Ovary (tissue), 3 donors: ENCODE results near the gene FBXO44.

Experiments used
- EP300 ChIP-seq: sonication (generic); formaldehyde crosslinking; IDR thresholded peaks from one replicate; pipeline ENCODE4 v1.6.1; 2017; ENCODE audit warnings: antibody characterized with exemption
- POLR2A ChIP-seq: fragments of 450-650 bp; IDR thresholded peaks from one replicate; pipeline ENCODE4 v1.6.1; 2017; ENCODE audit warnings: antibody characterized with exemption, mild to moderate bottlenecking, moderate library complexity
- TF ChIP-seq, protein P1 (sequence below), 3 donors: fragments of 450-650 bp in 2 of 3; fragments of 200-600 bp in 1 of 3; IDR thresholded peaks; one replicate each; pipeline versions ENCODE4 v1.5.1 to v1.8.0; 2016 to 2022; ENCODE audit warnings: antibody characterized with exemption in 3 of 3, mild to moderate bottlenecking in 1 of 3
- donor health status: DM: no; HTN: no; CAD: no.

DNA sequence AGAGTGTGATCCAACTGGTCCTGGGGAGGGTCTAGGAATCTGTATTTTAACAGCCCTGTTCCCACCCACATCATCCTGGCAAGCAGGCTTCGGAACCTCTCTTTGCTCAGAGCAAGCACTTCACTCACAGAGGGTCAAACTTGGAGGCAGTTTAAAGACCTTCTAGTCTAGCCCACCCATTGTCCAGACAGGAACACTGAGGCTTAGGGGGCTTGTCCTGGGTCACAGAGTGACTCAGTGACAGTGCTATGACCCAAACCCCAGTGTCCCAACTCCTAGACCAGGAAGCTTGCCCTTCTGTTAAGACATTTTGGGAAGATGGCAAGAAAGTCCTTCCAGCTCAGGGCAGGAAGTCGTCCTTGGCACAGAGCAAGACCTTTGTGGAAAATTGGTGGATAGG, 36.9 kb upstream of the FBXO44 start:
- TF ChIP-seq POLR2A = no peak
- TF ChIP-seq, protein P1, sequence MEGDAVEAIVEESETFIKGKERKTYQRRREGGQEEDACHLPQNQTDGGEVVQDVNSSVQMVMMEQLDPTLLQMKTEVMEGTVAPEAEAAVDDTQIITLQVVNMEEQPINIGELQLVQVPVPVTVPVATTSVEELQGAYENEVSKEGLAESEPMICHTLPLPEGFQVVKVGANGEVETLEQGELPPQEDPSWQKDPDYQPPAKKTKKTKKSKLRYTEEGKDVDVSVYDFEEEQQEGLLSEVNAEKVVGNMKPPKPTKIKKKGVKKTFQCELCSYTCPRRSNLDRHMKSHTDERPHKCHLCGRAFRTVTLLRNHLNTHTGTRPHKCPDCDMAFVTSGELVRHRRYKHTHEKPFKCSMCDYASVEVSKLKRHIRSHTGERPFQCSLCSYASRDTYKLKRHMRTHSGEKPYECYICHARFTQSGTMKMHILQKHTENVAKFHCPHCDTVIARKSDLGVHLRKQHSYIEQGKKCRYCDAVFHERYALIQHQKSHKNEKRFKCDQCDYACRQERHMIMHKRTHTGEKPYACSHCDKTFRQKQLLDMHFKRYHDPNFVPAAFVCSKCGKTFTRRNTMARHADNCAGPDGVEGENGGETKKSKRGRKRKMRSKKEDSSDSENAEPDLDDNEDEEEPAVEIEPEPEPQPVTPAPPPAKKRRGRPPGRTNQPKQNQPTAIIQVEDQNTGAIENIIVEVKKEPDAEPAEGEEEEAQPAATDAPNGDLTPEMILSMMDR (IDR thresholded peaks at IDR 0.05) = no peak
- no peak for TF ChIP-seq EP300
